WI38 (cell line): ENCODE data around the gene NOL4L.

ENCODE experiments used
- H3K4me3 ChIP-seq: 2 replicates; pipeline ENCODE4 v1.5.1; 2011; ENCODE audit warnings: low read depth, mild to moderate bottlenecking, control low read depth, low read length
- CTCF ChIP-seq: IDR thresholded peaks from 2 replicates; pipeline ENCODE4 v1.5.1; 2012; ENCODE audit warnings: low read depth, mild to moderate bottlenecking, control low read depth, low read length

NOL4L gene

GRCh38 chr20:32487381-32487780, 97.8 kb downstream of the NOL4L start:
- no peak for TF ChIP-seq CTCF
- H3K4me3 ChIP-seq: no peak overlapping the region

GRCh38 chr20:32485770-32486478, 99.2 kb downstream of the NOL4L start:
- no peak overlapping the region for H3K4me3 ChIP-seq
- TF ChIP-seq CTCF: no peak

- peak overlapping the region; percentile 65 for H3K4me3 ChIP-seq
- TF ChIP-seq CTCF: peak; percentile 78
Observed at GRCh38 chr20:32484958-32485769, 100.0 kb downstream of the NOL4L start.

GRCh38 chr20:32484225-32484957, 100.7 kb downstream of the NOL4L start:
- TF ChIP-seq CTCF: no peak

GRCh38 chr20:32483351-32484224, 101.5 kb downstream of the NOL4L start:
- peak overlapping the region; percentile 69 for H3K4me3 ChIP-seq
- no peak for TF ChIP-seq CTCF

More at GRCh38 chr20:32484225-32484957, 100.7 kb downstream of the NOL4L start:
- H3K4me3 ChIP-seq: peak overlapping the region; percentile 65

- H3K4me3 ChIP-seq: peak overlapping the region; percentile 69
- no peak for TF ChIP-seq CTCF
Observed at GRCh38 chr20:32482442-32483261, 102.5 kb downstream of the NOL4L start.
